K562 (cell line): ENCODE measurements around the gene ZNF665. TPM values are rescaled to one million over a fixed set of nuclear protein-coding genes. Genes with fewer than 3 reads are reported as not detected.

Source experiments
- ASH1L ChIP-seq: fragments of 450-650 bp; IDR thresholded peaks from 2 replicates; pipeline ENCODE4 v1.6.1; 2018; ENCODE audit warnings: borderline replicate concordance, mild to moderate bottlenecking, low read depth; ENCODE audit not compliant: partially characterized antibody
- BDP1 ChIP-seq: IDR thresholded peaks from 3 replicates; pipeline ENCODE4 v1.6.1; 2011; ENCODE audit not compliant: insufficient read length, insufficient read depth
- BRD4 ChIP-seq: fragments of 200-600 bp; sonication (generic); IDR thresholded peaks from 2 replicates; pipeline ENCODE4 v1.6.1; 2017; ENCODE audit warnings: inconsistent platforms
- CHD1 ChIP-seq: fragments of 200-600 bp; sonication (generic); IDR thresholded peaks from one replicate; pipeline ENCODE4 v1.6.1; 2012; ENCODE audit warnings: mild to moderate bottlenecking, moderate library complexity, low read length, inconsistent platforms
- CHD2 ChIP-seq: IDR thresholded peaks from 2 replicates; pipeline ENCODE4 v1.6.1; 2011; ENCODE audit warnings: low read depth, low read length
- E2F6 ChIP-seq, 2 experiments: IDR thresholded peaks; 2 replicates each; pipeline ENCODE4 v1.6.1; 2011; ENCODE audit warnings: borderline replicate concordance in 1 of 2, control low read depth in 1 of 2, low read depth in 1 of 2, low read length in 1 of 2, mild to moderate bottlenecking in 1 of 2, mixed read lengths in 1 of 2, moderate library complexity in 1 of 2; ENCODE audit not compliant: insufficient read depth in 1 of 2, insufficient read length in 1 of 2, poor library complexity in 1 of 2, severe bottlenecking in 1 of 2; ENCODE audit errors: extremely low read depth in 1 of 2
- ELF1 ChIP-seq: fragments of 200-800 bp; sonication (Bioruptor generic); IDR thresholded peaks from 2 replicates; pipeline ENCODE4 v1.6.1; 2016; ENCODE audit warnings: missing genetic modification characterization, missing compliant biosample characterization
- FIP1L1 ChIP-seq: fragments of 200-400 bp; formaldehyde crosslinking; IDR thresholded peaks from 2 replicates; pipeline ENCODE4 v1.6.1; 2018; ENCODE audit warnings: mild to moderate bottlenecking, low read depth, low read length; ENCODE audit not compliant: poor library complexity, severe bottlenecking
- FOXA1 ChIP-seq: fragments of 450-650 bp; IDR thresholded peaks from 2 replicates; pipeline ENCODE4 v1.6.1; 2016; ENCODE audit warnings: mild to moderate bottlenecking, borderline replicate concordance
- HDAC8 ChIP-seq: fragments of 450-650 bp; IDR thresholded peaks from 2 replicates; pipeline ENCODE4 v1.6.1; 2016; ENCODE audit warnings: mild to moderate bottlenecking, missing genetic modification characterization, moderate library complexity, missing compliant biosample characterization
- HOXB6 ChIP-seq: fragments of 250-450 bp; sonication (Bioruptor Pico); IDR thresholded peaks from 2 replicates; pipeline ENCODE4 v1.5.1; 2022; ENCODE audit warnings: mild to moderate bottlenecking, borderline replicate concordance
- MBD2 ChIP-seq: sonication (generic); IDR thresholded peaks from 2 replicates; pipeline ENCODE4 v1.6.1; 2016; ENCODE audit warnings: low read depth, borderline replicate concordance
- NR2C2 ChIP-seq, 2 experiments: fragments of 200-800 bp in 1 of 2; sonication (Bioruptor generic) in 1 of 2; sonication (generic) in 1 of 2; formaldehyde crosslinking in 1 of 2; IDR thresholded peaks; 2 replicates each; pipeline versions ENCODE4 v1.6.1 to v1.8.0; 2016 to 2022; ENCODE audit warnings: mild to moderate bottlenecking in 1 of 2, missing compliant biosample characterization in 1 of 2, missing genetic modification characterization in 1 of 2, missing genetic modification reagents in 1 of 2
- PKNOX1 ChIP-seq: fragments of 450-650 bp; IDR thresholded peaks from 2 replicates; pipeline ENCODE4 v1.6.1; 2016
- POLR2B ChIP-seq: fragments of 450-650 bp; IDR thresholded peaks from 2 replicates; pipeline ENCODE4 v1.6.1; 2018; ENCODE audit warnings: low read depth; ENCODE audit not compliant: partially characterized antibody
- POLR3A ChIP-seq: IDR thresholded peaks from 2 replicates; pipeline ENCODE4 v1.6.1; 2011; ENCODE audit warnings: borderline replicate concordance, mild to moderate bottlenecking, moderate library complexity; ENCODE audit not compliant: insufficient read length, insufficient read depth; ENCODE audit errors: extremely low read depth
- PTRF ChIP-seq: fragments of 450-650 bp; IDR thresholded peaks from 2 replicates; pipeline ENCODE4 v1.6.1; 2016; ENCODE audit warnings: mild to moderate bottlenecking, missing genetic modification characterization, missing compliant biosample characterization
- SETDB1 ChIP-seq: IDR thresholded peaks from one replicate; pipeline ENCODE4 v1.6.1; 2012; ENCODE audit warnings: low read length, control low read depth, inconsistent platforms
- TAF7 ChIP-seq: fragments of 450-650 bp; IDR thresholded peaks from 2 replicates; pipeline ENCODE4 v1.6.1; 2016; ENCODE audit warnings: missing genetic modification characterization, missing compliant biosample characterization
- TAF9B ChIP-seq: fragments of 450-650 bp; IDR thresholded peaks from 2 replicates; pipeline ENCODE4 v1.6.1; 2018; ENCODE audit warnings: mild to moderate bottlenecking; ENCODE audit not compliant: partially characterized antibody
- THRB ChIP-seq: fragments of 450-650 bp; formaldehyde crosslinking; conservative IDR thresholded peaks from 2 replicates; pipeline ENCODE4 v1.4.0; 2022; ENCODE audit warnings: mild to moderate bottlenecking, missing genetic modification characterization
- VEZF1 ChIP-seq: fragments of 200-800 bp; sonication (Bioruptor generic); IDR thresholded peaks from 2 replicates; pipeline ENCODE4 v1.6.1; 2017; ENCODE audit warnings: missing genetic modification characterization, missing compliant biosample characterization
- ZBTB17 ChIP-seq: fragments of 450-650 bp; formaldehyde crosslinking; IDR thresholded peaks from 2 replicates; pipeline ENCODE4 v1.4.0; 2020; ENCODE audit warnings: mild to moderate bottlenecking
- polyA plus RNA-seq, 8 experiments: library from polyadenylated mRNA; depleted of rRNA in 4 of 8; stranded (reverse) in 5 of 8; unstranded in 3 of 8; fragments of >200 nt; fragmentation: Nextera tagmentation in 2 of 8; fragmentation: Illumina TruSeq in 1 of 8; extraction: Ambion mirVana in 2 of 8; extraction: Trizol in 1 of 8; gene quantifications; 2 replicates each; pipeline versions ENCODE4 v1.2.1 to v1.2.3, GENCODE V29; 2011 to 2014; ENCODE audit warnings: inconsistent platforms in 1 of 8, missing spikeins in 1 of 8
- total RNA-seq, 7 experiments: library from RNA; depleted of rRNA in 6 of 7; stranded (reverse); fragments of >200 nt in 6 of 7; fragmentation: Illumina TruSeq in 2 of 7; extraction: Trizol in 2 of 7; gene quantifications; 2 replicates each; pipeline versions ENCODE4 v1.2.1 to v1.2.3, GENCODE V29; 2011 to 2021; ENCODE audit warnings: low replicate concordance in 1 of 7

The ZNF665 gene
- total and polyA plus RNA-seq, 9 of the 15 experiments (the other 6 are each of a cell fraction or from before 2014, with no cell fraction given), result 1.9 to 7.6 (median 2.8) TPM

GRCh38 chr19:53192771-53193534, at the start of gene ZNF665 (continued):
- TF ChIP-seq PTRF (tag) (no peak), MBD2 (peak; percentile 23; the same call in 1 of the 2 replicates), FIP1L1 (no peak), ELF1 (tag) (peak; percentile 83), NR2C2 (CRISPR knock-in tag; IDR thresholded peaks at IDR 0.05) (no peak), NR2C2 (tag; IDR thresholded peaks at IDR 0.05) (peak; percentile 88), FOXA1 (no peak), TAF7 (tag) (0 out of 2 replicates have a peak, but pooled peaks have one; percentile 34), SETDB1 (no peak), BDP1 (no peak), TAF9B (peak; percentile 61), CHD1 (no peak), ASH1L (no peak), BRD4 (no peak), VEZF1 (CRISPR knock-in tag) (peak; percentile 45), CHD2 (peak; percentile 47; the same call in 1 of the 2 replicates), PKNOX1 (no peak), HDAC8 (no peak), THRB (CRISPR knock-in tag) (no peak), HOXB6 (CRISPR knock-in tag) (no peak), ZBTB17 (CRISPR knock-in tag) (no peak), POLR3A (no peak), E2F6 (IDR thresholded peaks at IDR 0.05; ENCODE audit: borderline replicate concordance in 1 of 2, extremely low read depth in 1 of 2, insufficient read depth in 1 of 2, insufficient read length in 1 of 2, low read depth in 1 of 2, low read length in 1 of 2, poor library complexity in 1 of 2, severe bottlenecking in 1 of 2) (peak; percentile 24 to 66), POLR2B (peak; percentile 28)
